Muscle layer of duodenum (tissue), 2 donors: ENCODE measurements around the gene BET1L.

Experiments
- H3K27ac ChIP-seq: one replicate; pipeline ENCODE4 v1.7.0; 2013; ENCODE audit warnings: mild to moderate bottlenecking, low read length
- H3K27me3 ChIP-seq: one replicate; pipeline ENCODE4 v1.7.0; 2013; ENCODE audit warnings: low read depth, mild to moderate bottlenecking, control low read depth, low read length
- H3K36me3 ChIP-seq, 2 donors: one replicate each; pipeline ENCODE4 v1.7.0; 2013; ENCODE audit warnings: low read length in 2 of 2, control low read depth in 1 of 2, mild to moderate bottlenecking in 1 of 2; ENCODE audit not compliant: insufficient read depth in 2 of 2, control insufficient read depth in 1 of 2
- H3K4me1 ChIP-seq, 2 donors: one replicate each; pipeline ENCODE4 v1.7.0; 2013; ENCODE audit warnings: low read length in 2 of 2, mild to moderate bottlenecking in 2 of 2, control low read depth in 1 of 2, moderate library complexity in 1 of 2; ENCODE audit not compliant: insufficient read depth in 2 of 2, control insufficient read depth in 1 of 2
- H3K4me3 ChIP-seq, 2 donors: one replicate each; pipeline ENCODE4 v1.7.0; 2013; ENCODE audit warnings: low read length in 2 of 2, low read depth in 1 of 2, mild to moderate bottlenecking in 1 of 2
- H3K9me3 ChIP-seq, 2 donors: one replicate each; pipeline ENCODE4 v1.7.0; 2013; ENCODE audit warnings: low read length in 2 of 2, control low read depth in 1 of 2, mild to moderate bottlenecking in 1 of 2; ENCODE audit not compliant: control insufficient read depth in 1 of 2
- donor health status: healthy.

The BET1L gene

GRCh38 chr11:208181-208916 lies 1.1 kb upstream of the BET1L start:
- Histone ChIP-seq H3K27me3 (no peaks in the 10 kb centered on the region), H3K9me3 (no peaks in the 10 kb centered on the region), H3K36me3 (peaks cover 53 to 66% of the 10 kb centered on the region in 2 donors), H3K4me3 (peak overlapping the region; percentile 85 to 93), H3K4me1 (peaks cover 19 to 44% of the 10 kb centered on the region in 2 donors), H3K27ac (peak overlapping the region; percentile 99)

- Histone ChIP-seq H3K4me3 (peak overlapping the region; percentile 85 to 93), H3K36me3 (peaks cover 53 to 66% of the 10 kb centered on the region in 2 donors), H3K9me3 (no peaks in the 10 kb centered on the region), H3K27me3 (no peaks in the 10 kb centered on the region), H3K27ac (peak overlapping the region; percentile 99), H3K4me1 (peaks cover 19 to 44% of the 10 kb centered on the region in 2 donors)
Observed at GRCh38 chr11:207863-208180, 623 bp upstream of the BET1L start.

GRCh38 chr11:206526-207207 lies 532 bp downstream of the BET1L start:
- Histone ChIP-seq H3K4me3 (peak overlapping the region; percentile 85 to 93), H3K27ac (peak overlapping the region; percentile 99), H3K27me3 (no peaks in the 10 kb centered on the region), H3K4me1 (peaks cover 19 to 44% of the 10 kb centered on the region in 2 donors), H3K9me3 (no peaks in the 10 kb centered on the region), H3K36me3 (peaks cover 47 to 60% of the 10 kb centered on the region in 2 donors)

- H3K4me3 ChIP-seq, result peak overlapping the region; percentile 85 to 93
- H3K4me1 ChIP-seq, result peaks cover 19 to 41% of the 10 kb centered on the region in 2 donors
- H3K27ac ChIP-seq, result peak overlapping the region; percentile 99
- no peaks in the 10 kb centered on the region for H3K9me3 ChIP-seq
- H3K27me3 ChIP-seq, result no peaks in the 10 kb centered on the region
- peaks cover 40 to 55% of the 10 kb centered on the region in 2 donors for H3K36me3 ChIP-seq
Observed at GRCh38 chr11:206002-206384, 1.2 kb downstream of the BET1L start.

GRCh38 chr11:205221-206001 lies 1.8 kb downstream of the BET1L start:
- peaks cover 19 to 36% of the 10 kb centered on the region in 2 donors for H3K4me1 ChIP-seq

GRCh38 chr11:204587-205109 lies 2.6 kb downstream of the BET1L start:
- Histone ChIP-seq H3K4me1 (peaks cover 14 to 28% of the 10 kb centered on the region in 2 donors), H3K27ac (no peak overlapping the region), H3K9me3 (no peaks in the 10 kb centered on the region)

More at GRCh38 chr11:205221-206001, 1.8 kb downstream of the BET1L start:
- peak overlapping the region; percentile 85 to 93 for H3K4me3 ChIP-seq
- H3K27me3 ChIP-seq, result no peaks in the 10 kb centered on the region
- H3K27ac ChIP-seq, result peak overlapping the region; percentile 99
- H3K36me3 ChIP-seq, result peaks cover 35 to 55% of the 10 kb centered on the region in 2 donors
- H3K9me3 ChIP-seq, result no peaks in the 10 kb centered on the region

GRCh38 chr11:203945-204586 lies 3.1 kb downstream of the BET1L start:
- no peak overlapping the region for H3K27ac ChIP-seq
- no peak overlapping the region for H3K4me3 ChIP-seq
- H3K27me3 ChIP-seq, result no peaks in the 10 kb centered on the region
- H3K4me1 ChIP-seq, result peaks cover 9 to 22% of the 10 kb centered on the region in 2 donors
- H3K36me3 ChIP-seq, result peaks cover 24 to 50% of the 10 kb centered on the region in 2 donors
- no peaks in the 10 kb centered on the region for H3K9me3 ChIP-seq

More at GRCh38 chr11:204587-205109, 2.6 kb downstream of the BET1L start:
- H3K36me3 ChIP-seq, result peaks cover 27 to 50% of the 10 kb centered on the region in 2 donors
- H3K27me3 ChIP-seq, result no peaks in the 10 kb centered on the region
- no peak overlapping the region for H3K4me3 ChIP-seq

GRCh38 chr11:203056-203944 lies 3.9 kb downstream of the BET1L start:
- no peak overlapping the region for H3K27ac ChIP-seq
- H3K36me3 ChIP-seq, result peaks cover 24 to 49% of the 10 kb centered on the region in 2 donors
- H3K4me3 ChIP-seq, result no peak overlapping the region
- peaks cover 9 to 21% of the 10 kb centered on the region in 2 donors for H3K4me1 ChIP-seq
- H3K9me3 ChIP-seq, result no peaks in the 10 kb centered on the region
- no peaks in the 10 kb centered on the region for H3K27me3 ChIP-seq

- no peak overlapping the region for H3K4me3 ChIP-seq
- no peak overlapping the region for H3K27ac ChIP-seq
- H3K36me3 ChIP-seq, result peaks cover 24 to 41% of the 10 kb centered on the region in 2 donors
Observed at GRCh38 chr11:202490-202889, 4.7 kb downstream of the BET1L start.

GRCh38 chr11:201966-202365 lies 5.2 kb downstream of the BET1L start:
- H3K4me1 ChIP-seq, result peaks cover 9 to 21% of the 10 kb centered on the region in 2 donors
- no peak overlapping the region for H3K27ac ChIP-seq
- H3K27me3 ChIP-seq, result no peaks in the 10 kb centered on the region
- H3K4me3 ChIP-seq, result no peak overlapping the region
- H3K36me3 ChIP-seq, result peaks cover 24 to 41% of the 10 kb centered on the region in 2 donors
- H3K9me3 ChIP-seq, result no peaks in the 10 kb centered on the region

More at GRCh38 chr11:202490-202889, 4.7 kb downstream of the BET1L start:
- Histone ChIP-seq H3K4me1 (peaks cover 9 to 21% of the 10 kb centered on the region in 2 donors), H3K27me3 (no peaks in the 10 kb centered on the region), H3K9me3 (no peaks in the 10 kb centered on the region)
